ENCODE results near the gene IGFN1.

DNA sequence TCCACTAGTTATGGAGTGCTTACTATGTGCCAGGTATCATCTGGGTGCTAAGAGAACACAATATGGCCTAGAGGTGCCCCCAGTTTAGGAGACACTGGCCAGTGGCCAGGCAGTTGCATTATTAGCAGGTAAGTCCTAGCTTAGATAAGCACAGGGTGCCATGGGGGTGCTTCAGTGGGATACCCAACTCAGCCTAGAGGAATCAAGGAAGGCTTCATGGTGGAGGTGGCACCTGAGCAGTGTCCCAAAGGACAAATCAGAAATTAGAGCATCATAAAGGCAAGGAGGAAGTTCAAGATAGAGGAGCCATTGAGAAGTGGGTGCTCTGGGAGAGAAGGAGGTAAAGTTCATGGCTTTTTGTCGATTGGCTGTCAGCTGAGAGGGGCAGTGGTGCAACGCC, 60.8 kb downstream of the IGFN1 start:
- TF ChIP-seq RCOR1 (IDR thresholded peaks at IDR 0.05; ENCODE audit: insufficient replicate concordance, low read length) (no peak), POLR2A (IDR thresholded peaks at IDR 0.05; ENCODE audit: low read depth, low read length) (no peak), SMC3 (IDR thresholded peaks at IDR 0.05; ENCODE audit: low read depth, low read length) (no peak), MAZ (IDR thresholded peaks at IDR 0.05; ENCODE audit: borderline replicate concordance, low read depth, low read length) (no peak)
- TF ChIP-seq, protein P1, sequence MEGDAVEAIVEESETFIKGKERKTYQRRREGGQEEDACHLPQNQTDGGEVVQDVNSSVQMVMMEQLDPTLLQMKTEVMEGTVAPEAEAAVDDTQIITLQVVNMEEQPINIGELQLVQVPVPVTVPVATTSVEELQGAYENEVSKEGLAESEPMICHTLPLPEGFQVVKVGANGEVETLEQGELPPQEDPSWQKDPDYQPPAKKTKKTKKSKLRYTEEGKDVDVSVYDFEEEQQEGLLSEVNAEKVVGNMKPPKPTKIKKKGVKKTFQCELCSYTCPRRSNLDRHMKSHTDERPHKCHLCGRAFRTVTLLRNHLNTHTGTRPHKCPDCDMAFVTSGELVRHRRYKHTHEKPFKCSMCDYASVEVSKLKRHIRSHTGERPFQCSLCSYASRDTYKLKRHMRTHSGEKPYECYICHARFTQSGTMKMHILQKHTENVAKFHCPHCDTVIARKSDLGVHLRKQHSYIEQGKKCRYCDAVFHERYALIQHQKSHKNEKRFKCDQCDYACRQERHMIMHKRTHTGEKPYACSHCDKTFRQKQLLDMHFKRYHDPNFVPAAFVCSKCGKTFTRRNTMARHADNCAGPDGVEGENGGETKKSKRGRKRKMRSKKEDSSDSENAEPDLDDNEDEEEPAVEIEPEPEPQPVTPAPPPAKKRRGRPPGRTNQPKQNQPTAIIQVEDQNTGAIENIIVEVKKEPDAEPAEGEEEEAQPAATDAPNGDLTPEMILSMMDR (conservative IDR thresholded peaks at IDR 0.05; ENCODE audit: low read depth, low read length): no peak
- TF ChIP-seq, protein P2, sequence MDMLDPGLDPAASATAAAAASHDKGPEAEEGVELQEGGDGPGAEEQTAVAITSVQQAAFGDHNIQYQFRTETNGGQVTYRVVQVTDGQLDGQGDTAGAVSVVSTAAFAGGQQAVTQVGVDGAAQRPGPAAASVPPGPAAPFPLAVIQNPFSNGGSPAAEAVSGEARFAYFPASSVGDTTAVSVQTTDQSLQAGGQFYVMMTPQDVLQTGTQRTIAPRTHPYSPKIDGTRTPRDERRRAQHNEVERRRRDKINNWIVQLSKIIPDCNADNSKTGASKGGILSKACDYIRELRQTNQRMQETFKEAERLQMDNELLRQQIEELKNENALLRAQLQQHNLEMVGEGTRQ (IDR thresholded peaks at IDR 0.05; ENCODE audit: low read depth, low read length): no peak
